Right cardiac atrium (tissue), 5 donors: ENCODE results near the gene RNF138. TPM values are rescaled to one million over a fixed set of nuclear protein-coding genes. Genes with fewer than 3 reads are reported as not detected.

Experiments
- ATAC-seq, 2 donors: fragments of 200-7000 bp; cut with Tn5 transposase; one replicate each; pipeline versions ENCODE4 v1.8.0 to v1.9.1; 2020; ENCODE audit warnings: moderate library complexity in 2 of 2, mild to moderate bottlenecking in 1 of 2
- DNase-seq, 3 donors: peaks; one replicate each; pipeline ENCODE4 v3.0.0-alpha.2; 2020
- H3K27ac ChIP-seq: one replicate; pipeline ENCODE4 v1.5.1; 2013; ENCODE audit warnings: mild to moderate bottlenecking, low read length, control low read depth, moderate library complexity
- H3K27me3 ChIP-seq: one replicate; pipeline ENCODE4 v1.6.1; 2013; ENCODE audit not compliant: control insufficient read depth, insufficient read depth
- H3K4me1 ChIP-seq: one replicate; pipeline ENCODE4 v1.6.1; 2013; ENCODE audit warnings: low read length; ENCODE audit not compliant: control insufficient read depth, insufficient read depth
- H3K4me3 ChIP-seq: one replicate; pipeline ENCODE4 v1.5.1; 2013; ENCODE audit warnings: low read length, control low read depth
- H3K9me3 ChIP-seq: one replicate; pipeline ENCODE4 v1.6.1; 2013; ENCODE audit warnings: low read length; ENCODE audit not compliant: control insufficient read depth
- WGBS: extraction: QIAGEN DNeasy Blood & Tissue Kit; methylation state at CpG from one replicate; pipeline ENCODE4 v1.1.7; 2013; 5-methylcytosine and 5-hydroxymethylcytosine counted together
- intact Hi-C, 4 donors: fragments of 100-400 bp; cut with DNase I; formaldehyde crosslinking; loops; one replicate each; pipeline versions ENCODE4 v1.11.0 to v1.14.0; 2022 to 2023
- polyA plus RNA-seq: library from polyadenylated mRNA; stranded (reverse); fragments of 200-250 nt; gene quantifications from one replicate; pipeline ENCODE4 v1.2.3, GENCODE V29; 2013
- total RNA-seq, 4 donors: library from RNA; stranded (reverse); fragmentation: NEBNext Ultra II Directional; extraction: Animal tissue kit (Norgen Biotek cat#: 25700); gene quantifications; one replicate each; pipeline ENCODE4 v1.2.1, GENCODE V29; 2021
- donor health status: healthy with polysubstance abuse.
- donor health status: DM: no; HTN: yes; CAD: no.
- donor health status: DM: no; HTN: no; CAD: no.
- donor health status: DM: no; HTN: yes; CAD: no; lungs with severe emphysema.
- donor health status: DM: yes; HTN: yes; CAD: no.

The RNF138 gene
- total and polyA plus RNA-seq, 5 donors = 6.4 to 15.7 (median 13.0) TPM

GRCh38 chr18:32095900-32096229 is 4.2 kb downstream of the RNF138 start:
- H3K27ac ChIP-seq = no peak overlapping the region
- no peak for ATAC-seq
- no peak for DNase-seq
- no peaks in the 10 kb centered on the region for H3K9me3 ChIP-seq
- intact Hi-C loops = loop anchor here in 1 of 4 donors (10.0 kb wide), 1 partner anchor 151 kb away; the partner anchor contains the start of gene TRAPPC8
- no peak overlapping the region for H3K4me3 ChIP-seq
- H3K4me1 ChIP-seq = peaks cover 3% of the 10 kb centered on the region
- H3K27me3 ChIP-seq = no peaks in the 10 kb centered on the region
- WGBS = 77% methylated on average over 4 of the region's 4 CpGs

GRCh38 chr18:32096946-32097345 is 5.3 kb downstream of the RNF138 start:
- peaks cover 3% of the 10 kb centered on the region for H3K4me1 ChIP-seq
- H3K4me3 ChIP-seq = no peak overlapping the region
- H3K27ac ChIP-seq = no peak overlapping the region
- H3K9me3 ChIP-seq = no peaks in the 10 kb centered on the region
- WGBS = 84% methylated on average over 2 of the region's 2 CpGs
- intact Hi-C loops = loop anchor here in 1 of 4 donors (10.0 kb wide), 1 partner anchor 152 kb away; the partner anchor contains the start of gene TRAPPC8
- H3K27me3 ChIP-seq = no peaks in the 10 kb centered on the region
- DNase-seq (no peak), ATAC-seq (no peak)

GRCh38 chr18:32104516-32104915 is 12.8 kb downstream of the RNF138 start:
- Histone ChIP-seq H3K27me3 (no peaks in the 10 kb centered on the region), H3K4me3 (no peak overlapping the region), H3K9me3 (no peaks in the 10 kb centered on the region), H3K27ac (no peak overlapping the region), H3K4me1 (peaks cover 2% of the 10 kb centered on the region)
- no peak for ATAC-seq
- intact Hi-C loops = no loop called here
- WGBS = 79% methylated on average over 2 of the region's 2 CpGs
- DNase-seq = no peak

GRCh38 chr18:32110005-32110404 is 18.3 kb downstream of the RNF138 start:
- Histone ChIP-seq H3K27me3 (no peaks in the 10 kb centered on the region), H3K4me3 (no peak overlapping the region), H3K9me3 (no peaks in the 10 kb centered on the region), H3K4me1 (peaks cover 2% of the 10 kb centered on the region), H3K27ac (no peak overlapping the region)
- ATAC-seq = no peak
- WGBS = 95% methylated on average over 3 of the region's 3 CpGs
- DNase-seq = no peak
- intact Hi-C loops = no loop called here

DNA sequence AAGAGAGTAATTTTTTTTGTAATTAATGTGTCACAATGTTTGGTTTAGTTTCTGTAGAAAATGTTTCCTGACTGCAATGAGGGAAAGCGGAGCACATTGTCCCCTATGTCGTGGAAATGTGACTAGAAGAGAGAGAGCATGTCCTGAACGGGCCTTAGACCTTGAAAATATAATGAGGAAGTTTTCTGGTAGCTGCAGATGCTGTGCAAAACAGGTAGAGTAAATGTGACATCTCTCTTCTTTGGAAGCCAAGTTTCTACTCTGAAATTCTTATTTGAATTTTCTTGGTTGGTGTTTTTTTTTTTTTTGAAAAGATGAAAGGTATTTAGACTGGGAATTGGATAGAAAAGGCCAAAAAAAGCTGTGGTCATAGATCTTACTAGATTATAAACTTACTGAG is 20.0 kb downstream of the RNF138 start:
- no peaks in the 10 kb centered on the region for H3K27me3 ChIP-seq
- ATAC-seq = no peak
- intact Hi-C loops = no loop called here
- H3K9me3 ChIP-seq = no peaks in the 10 kb centered on the region
- 73% methylated on average over 3 of the region's 3 CpGs for WGBS
- DNase-seq = no peak
- H3K4me1 ChIP-seq = peaks cover 2% of the 10 kb centered on the region
- H3K4me3 ChIP-seq = no peak overlapping the region
- no peak overlapping the region for H3K27ac ChIP-seq

DNA sequence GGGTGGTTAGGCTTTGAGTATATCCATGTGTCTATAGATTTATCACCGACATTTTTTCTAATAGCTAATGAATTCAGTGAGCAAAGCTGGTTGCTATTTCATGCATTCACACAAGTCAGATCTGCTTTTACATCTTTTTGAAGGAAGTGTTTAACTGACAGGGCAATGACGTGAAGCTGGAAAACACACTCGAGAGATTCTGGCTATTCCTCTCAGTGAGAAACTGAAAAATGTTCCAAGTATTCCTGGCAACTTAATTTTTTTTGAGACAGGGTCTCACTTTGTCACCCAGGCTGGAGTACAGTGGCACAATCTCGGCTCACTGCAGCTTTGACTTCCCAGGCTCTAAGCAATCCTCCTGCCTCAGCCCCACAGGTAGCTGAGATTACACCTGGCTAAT is 21.2 kb downstream of the RNF138 start:
- Histone ChIP-seq H3K27ac (no peak overlapping the region), H3K27me3 (no peaks in the 10 kb centered on the region), H3K4me3 (no peak overlapping the region), H3K4me1 (peaks cover 2% of the 10 kb centered on the region), H3K9me3 (no peaks in the 10 kb centered on the region)
- ATAC-seq (no peak), DNase-seq (no peak)
- intact Hi-C loops = no loop called here
- WGBS = 76% methylated on average over 4 of the region's 4 CpGs

GRCh38 chr18:32114293-32114942 is 22.7 kb downstream of the RNF138 start:
- H3K27me3 ChIP-seq = no peaks in the 10 kb centered on the region
- intact Hi-C loops = no loop called here

GRCh38 chr18:32122039-32122438 is 30.4 kb downstream of the RNF138 start:
- ATAC-seq (no peak), DNase-seq (no peak)
- H3K4me3 ChIP-seq = no peak overlapping the region
- no peaks in the 10 kb centered on the region for H3K9me3 ChIP-seq
- no peaks in the 10 kb centered on the region for H3K27me3 ChIP-seq
- no peak overlapping the region for H3K27ac ChIP-seq
- intact Hi-C loops = no loop called here
- WGBS = 80% methylated on average over 5 of the region's 5 CpGs
- H3K4me1 ChIP-seq = no peaks in the 10 kb centered on the region

More at GRCh38 chr18:32114293-32114942, 22.7 kb downstream of the RNF138 start:
- H3K9me3 ChIP-seq = no peaks in the 10 kb centered on the region
- no peak overlapping the region for H3K4me3 ChIP-seq
- ATAC-seq (no peak), DNase-seq (no peak)
- H3K27ac ChIP-seq = no peak overlapping the region
- 93% methylated on average over 4 of the region's 4 CpGs for WGBS
- no peaks in the 10 kb centered on the region for H3K4me1 ChIP-seq

- DNase-seq (no peak), ATAC-seq (no peak)
- Histone ChIP-seq H3K9me3 (no peaks in the 10 kb centered on the region), H3K4me1 (no peaks in the 10 kb centered on the region), H3K4me3 (no peak overlapping the region), H3K27me3 (no peaks in the 10 kb centered on the region), H3K27ac (no peak overlapping the region)
- intact Hi-C loops = no loop called here
- WGBS = 93% methylated on average over 3 of the region's 3 CpGs
Observed at GRCh38 chr18:32126538-32126937, 34.9 kb downstream of the RNF138 start.

GRCh38 chr18:32135625-32136024 is 44.0 kb downstream of the RNF138 start:
- no peak for DNase-seq
- no peak for ATAC-seq
- intact Hi-C loops = no loop called here
- 55% methylated on average over 2 of the region's 2 CpGs for WGBS
- H3K9me3 ChIP-seq = no peaks in the 10 kb centered on the region
- H3K27ac ChIP-seq = no peak overlapping the region
- H3K4me1 ChIP-seq = no peaks in the 10 kb centered on the region
- no peak overlapping the region for H3K4me3 ChIP-seq
- H3K27me3 ChIP-seq = no peaks in the 10 kb centered on the region

GRCh38 chr18:32138332-32138982 is 46.8 kb downstream of the RNF138 start:
- 72% methylated on average over 1 of the region's 1 CpG for WGBS
- no peaks in the 10 kb centered on the region for H3K4me1 ChIP-seq
- no peak for DNase-seq
- no peak overlapping the region for H3K4me3 ChIP-seq
- intact Hi-C loops = no loop called here
- no peaks in the 10 kb centered on the region for H3K27me3 ChIP-seq
- no peak overlapping the region for H3K27ac ChIP-seq
- no peak for ATAC-seq
- H3K9me3 ChIP-seq = no peaks in the 10 kb centered on the region
